Activated T-helper 1 cell treated with anti-CD3 and anti-CD28 coated beads, Interleukin-12 subunit alpha, Interleukin-12 subunit beta, Interleukin-2, Interleukin-4 antibody, amounts not matched to agents 30 ng/mL and 10 ng/mL and 1 ng/mL, durations not matched to agents 14 hours and 24 hours and 36 hours (primary cell): Measurements from ENCODE around the gene YIF1A. TPM values are rescaled to one million over a fixed set of nuclear protein-coding genes. Genes with fewer than 3 reads are reported as not detected.

Experiments
- DNase-seq: peaks from one replicate; pipeline ENCODE4 v3.0.0; 2021; ENCODE audit warnings: low spot score
- H3K27ac Mint-ChIP-seq: one replicate; pipeline ENCODE4 v1.8.0; 2021; ENCODE audit warnings: mild to moderate bottlenecking, mixed read lengths
- H3K27me3 Mint-ChIP-seq: one replicate; pipeline ENCODE4 v1.8.0; 2022; ENCODE audit warnings: mild to moderate bottlenecking, moderate library complexity, mixed read lengths; ENCODE audit not compliant: insufficient read depth
- H3K36me3 Mint-ChIP-seq: one replicate; pipeline ENCODE4 v1.8.0; 2021; ENCODE audit warnings: low read depth, mixed read lengths
- H3K4me1 Mint-ChIP-seq: one replicate; pipeline ENCODE4 v1.8.0; 2021; ENCODE audit warnings: low read depth, mixed read lengths
- H3K4me3 Mint-ChIP-seq: one replicate; pipeline ENCODE4 v1.8.0; 2021; ENCODE audit warnings: mild to moderate bottlenecking, moderate library complexity, mixed read lengths
- H3K9me3 Mint-ChIP-seq: one replicate; pipeline ENCODE4 v1.8.0; 2021; ENCODE audit warnings: mixed read lengths
- intact Hi-C: fragments of 100-400 bp; cut with micrococcal nuclease; formaldehyde crosslinking; loops from one replicate; pipeline ENCODE4 v1.15.1; 2024
- total RNA-seq: library from RNA; stranded (reverse); gene quantifications from 2 replicates; pipeline ENCODE4 v1.2.3, GENCODE V29; 2022

Gene YIF1A
- total RNA-seq, 1 donor from 2014 or later: 127 TPM

DNA sequence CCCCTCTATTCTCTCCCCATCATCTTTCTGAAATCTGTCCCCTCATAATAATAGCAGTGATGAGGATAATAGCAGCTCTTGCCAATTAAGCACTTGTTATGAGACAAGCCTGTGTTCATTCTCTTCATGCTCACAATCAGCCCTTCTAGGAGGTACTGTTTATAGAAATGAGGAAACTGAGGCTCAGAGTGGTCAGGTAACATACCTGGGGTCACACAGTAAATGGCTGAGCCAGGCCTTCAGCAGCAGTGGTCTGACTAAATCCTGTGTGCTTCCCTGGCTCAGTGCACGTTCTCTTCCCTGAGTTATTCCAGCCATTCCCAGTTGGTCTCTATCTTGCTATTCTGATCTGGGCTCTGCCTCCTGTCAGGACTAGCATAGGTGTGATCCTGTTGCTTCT lies 14.7 kb downstream of the YIF1A start:
- H3K9me3 Mint-ChIP-seq: no peaks in the 10 kb centered on the region
- H3K27ac Mint-ChIP-seq: no peak overlapping the region
- intact Hi-C loops: no loop called here
- DNase-seq: no peak
- H3K4me3 Mint-ChIP-seq: no peak overlapping the region
- peaks cover 3% of the 10 kb centered on the region for H3K27me3 Mint-ChIP-seq
- peaks cover 24% of the 10 kb centered on the region for H3K36me3 Mint-ChIP-seq
- peaks cover 22% of the 10 kb centered on the region for H3K4me1 Mint-ChIP-seq

DNA sequence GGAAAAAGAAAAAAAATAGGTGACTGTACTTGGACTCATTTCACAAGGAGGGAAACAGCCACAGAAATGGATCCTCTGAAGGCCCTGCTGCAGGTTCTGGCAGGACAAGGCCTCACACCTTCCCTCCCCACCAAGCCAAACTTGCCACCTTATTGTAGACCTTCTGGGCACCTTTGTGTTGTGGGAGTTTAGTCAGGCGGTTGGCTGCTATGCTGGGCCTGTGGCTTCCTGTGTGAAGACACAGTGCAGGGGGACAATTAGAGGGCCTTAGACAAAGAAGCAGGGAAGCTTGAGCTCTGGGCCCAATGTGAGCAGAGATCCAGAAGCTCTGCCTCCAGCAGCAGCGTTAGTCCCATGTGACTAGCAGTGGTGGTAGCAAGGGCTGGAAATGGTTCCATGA lies 16.3 kb downstream of the YIF1A start:
- H3K4me3 Mint-ChIP-seq: peak overlapping the region; percentile 50
- H3K27me3 Mint-ChIP-seq: peaks cover 2% of the 10 kb centered on the region
- intact Hi-C loops: no loop called here
- peaks cover 24% of the 10 kb centered on the region for H3K36me3 Mint-ChIP-seq
- no peak for DNase-seq
- peak overlapping the region; percentile 53 for H3K27ac Mint-ChIP-seq
- no peaks in the 10 kb centered on the region for H3K9me3 Mint-ChIP-seq
- peaks cover 27% of the 10 kb centered on the region for H3K4me1 Mint-ChIP-seq

DNA sequence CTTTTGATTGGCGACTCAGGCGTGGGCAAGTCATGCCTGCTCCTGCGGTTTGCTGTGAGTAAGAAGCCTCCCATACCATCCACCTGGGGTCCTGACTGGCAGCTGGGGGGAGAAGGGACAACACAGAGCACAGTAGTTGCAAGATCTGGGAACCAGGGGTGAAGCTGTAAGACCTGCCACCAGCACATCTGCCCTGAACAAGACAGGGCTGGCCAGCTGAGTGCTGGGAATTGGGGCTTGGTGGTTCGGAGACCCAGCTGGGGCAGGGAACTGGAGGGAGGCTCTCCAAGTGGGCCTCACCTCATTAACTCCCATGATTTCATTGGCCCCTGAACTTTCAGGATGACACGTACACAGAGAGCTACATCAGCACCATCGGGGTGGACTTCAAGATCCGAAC lies 17.1 kb downstream of the YIF1A start:
- Mint-ChIP-seq H3K4me1 (peaks cover 34% of the 10 kb centered on the region), H3K36me3 (peaks cover 24% of the 10 kb centered on the region), H3K27me3 (peaks cover 2% of the 10 kb centered on the region), H3K4me3 (peak overlapping the region; percentile 50), H3K9me3 (no peaks in the 10 kb centered on the region), H3K27ac (no peak overlapping the region)
- intact Hi-C loops: no loop called here
- DNase-seq: no peak

DNA sequence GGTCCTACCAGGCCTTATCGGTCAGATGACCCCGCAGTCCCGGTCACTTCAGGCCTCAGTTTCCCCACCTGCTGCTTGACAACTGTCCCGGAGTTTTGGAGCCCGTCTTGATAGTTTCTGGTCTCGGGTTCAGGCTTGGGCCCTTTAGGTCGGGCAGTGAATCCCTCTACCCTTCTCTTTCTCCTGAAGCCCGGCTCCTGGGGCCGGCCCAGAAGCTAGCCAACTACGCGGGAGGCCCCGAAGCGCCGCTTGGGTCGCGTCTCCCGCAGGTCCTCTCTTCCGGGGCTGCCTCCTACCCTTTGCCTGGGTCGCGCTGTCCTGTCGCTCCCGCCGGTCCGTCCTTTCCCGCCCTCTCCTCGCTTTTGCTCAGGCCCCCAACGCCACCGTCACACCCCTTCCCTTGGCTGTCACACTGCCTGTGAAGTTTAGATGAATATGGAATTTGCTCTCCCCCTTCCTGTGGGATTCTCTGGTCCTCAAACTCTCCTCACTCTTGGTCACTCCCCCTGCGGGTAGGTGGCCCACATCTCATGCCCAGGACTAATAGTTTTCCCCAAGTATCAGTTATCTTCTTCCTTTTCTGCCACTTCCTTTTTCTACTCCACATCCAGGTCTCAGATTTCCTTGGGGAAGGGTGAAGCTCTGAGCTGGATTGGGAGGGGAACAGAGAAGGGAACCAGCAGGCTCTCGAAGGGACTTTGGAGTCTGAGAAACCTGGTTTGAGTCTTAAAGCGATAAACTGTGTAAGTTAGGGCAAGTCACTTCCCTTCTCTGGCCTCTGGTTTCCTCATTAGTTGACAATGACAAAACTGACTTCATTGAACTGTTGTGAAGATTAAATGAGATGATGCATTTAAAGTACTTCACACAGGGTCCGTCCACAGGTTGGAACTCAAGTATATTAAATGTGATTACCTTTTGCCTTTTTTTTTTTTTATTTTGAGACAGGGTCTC lies 19.7 kb downstream of the YIF1A start:
- H3K36me3 Mint-ChIP-seq: peaks cover 22% of the 10 kb centered on the region
- DNase-seq: no peak
- peak overlapping the region; percentile 90 for H3K4me3 Mint-ChIP-seq

DNA sequence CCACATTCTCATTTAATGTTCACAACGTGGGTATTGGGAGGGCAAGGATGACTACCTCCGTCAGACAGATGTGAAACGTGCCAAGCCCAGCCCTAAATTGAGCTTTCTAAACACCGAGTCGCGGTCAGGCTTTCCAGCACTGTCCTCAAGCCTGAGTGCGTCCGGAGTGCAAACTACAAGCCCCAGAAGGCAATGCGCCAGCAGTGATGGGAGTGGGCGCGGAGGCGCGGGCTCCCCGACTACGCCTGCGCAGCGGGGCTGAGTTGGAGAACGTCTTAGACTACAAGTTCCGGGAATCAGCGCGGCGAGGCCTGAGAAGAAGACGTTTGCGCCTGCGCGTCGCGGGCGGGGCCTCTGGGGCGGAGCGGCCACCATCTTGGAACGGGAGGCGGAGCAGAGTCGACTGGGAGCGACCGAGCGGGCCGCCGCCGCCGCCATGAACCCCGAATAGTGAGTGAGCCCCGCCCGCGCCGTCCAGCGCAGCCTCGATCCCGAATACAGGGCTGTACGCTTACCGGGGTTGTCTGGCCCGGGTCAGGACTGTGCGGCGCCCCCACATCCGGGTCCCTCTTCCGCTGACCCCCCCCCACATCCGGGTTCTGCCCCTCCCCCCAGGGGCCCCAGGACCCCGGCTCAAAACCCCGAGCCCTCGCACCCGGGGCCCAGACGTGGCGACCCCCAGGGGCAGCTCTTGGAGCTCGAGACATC lies 20.5 kb downstream of the YIF1A start, which contains the start of gene RAB1B:
Gene RAB1B (plus strand): TSS at position 396 of the 708 bp plus-strand sequence. CDS start 41 bp downstream, at position 437.
- peaks cover 2% of the 10 kb centered on the region for H3K27me3 Mint-ChIP-seq
- intact Hi-C loops: loop anchor here (1.0 to 5.0 kb wide), 14 partner anchors 10 to 653 kb away; partner anchors contain the start of genes B4GAT1, BANF1, BRMS1 and CCDC85B
- H3K4me3 Mint-ChIP-seq: peak within 1 kb of the TSS; percentile 90
- peak within 1 kb of the TSS; percentile 90 for H3K27ac Mint-ChIP-seq
- peaks cover 35% of the 10 kb centered on the region for H3K4me1 Mint-ChIP-seq
- H3K9me3 Mint-ChIP-seq: no peaks in the 10 kb centered on the region
- peak; percentile 100 for DNase-seq
- H3K36me3 Mint-ChIP-seq: peaks cover 19% of the 10 kb centered on the region

More for the DNA sequence above, 19.7 kb downstream of the YIF1A start:
- H3K9me3 Mint-ChIP-seq: no peaks in the 10 kb centered on the region
- H3K27me3 Mint-ChIP-seq: peaks cover 2% of the 10 kb centered on the region
- intact Hi-C loops: loop anchor here (1.0 to 5.0 kb wide), 14 partner anchors 9 to 654 kb away; partner anchors contain the start of genes B4GAT1, BANF1, BRMS1 and CCDC85B
- H3K27ac Mint-ChIP-seq: peak overlapping the region; percentile 80
- H3K4me1 Mint-ChIP-seq: peaks cover 35% of the 10 kb centered on the region

DNA sequence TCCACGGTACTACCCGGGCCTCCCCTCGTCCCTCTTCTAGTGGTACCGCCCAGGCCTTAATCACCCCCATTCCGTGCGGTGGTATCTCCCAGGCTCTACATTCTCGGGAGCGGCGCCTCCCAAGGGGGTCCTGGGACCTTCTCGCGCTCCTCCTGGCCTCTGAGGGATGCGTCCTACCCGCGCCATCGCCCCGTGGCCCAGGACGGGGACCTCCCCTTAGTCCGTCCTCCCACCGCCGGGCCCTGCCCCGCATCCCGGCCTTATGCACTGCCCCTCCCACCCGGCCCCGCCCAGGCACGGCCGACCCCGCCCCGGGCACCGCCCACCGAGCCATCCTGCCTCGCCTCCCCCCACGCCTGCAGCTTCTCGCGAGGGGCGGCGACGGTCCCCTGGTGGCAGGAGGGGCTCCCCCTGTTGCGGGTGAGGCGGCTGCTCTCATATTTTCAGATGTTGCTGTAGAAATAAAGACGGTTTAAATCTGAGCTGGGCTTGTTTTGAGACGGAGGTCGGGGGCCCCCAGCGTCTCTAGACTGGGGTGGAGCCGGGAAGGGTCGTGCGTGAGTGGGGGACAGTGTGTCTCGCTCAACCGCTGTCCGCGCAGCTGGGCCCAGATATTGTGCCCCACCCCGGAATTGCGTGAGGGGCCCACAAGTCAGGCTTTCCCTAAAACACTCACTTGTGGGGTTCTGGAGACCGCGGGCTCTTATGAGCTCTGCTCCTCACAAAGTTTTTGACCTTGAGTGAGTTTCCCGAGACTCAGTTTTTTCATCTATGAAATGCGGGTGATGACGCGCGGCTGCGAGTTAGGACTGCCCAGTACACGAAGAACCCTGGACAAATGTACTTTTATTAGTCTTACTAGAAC lies 21.3 kb downstream of the YIF1A start:
- Mint-ChIP-seq H3K4me1 (peaks cover 35% of the 10 kb centered on the region), H3K4me3 (peak overlapping the region; percentile 90), H3K27ac (peak overlapping the region; percentile 90), H3K36me3 (peaks cover 22% of the 10 kb centered on the region), H3K9me3 (no peaks in the 10 kb centered on the region), H3K27me3 (peaks cover 2% of the 10 kb centered on the region)
- peak; percentile 77 for DNase-seq
- intact Hi-C loops: loop anchor here (1.0 to 5.0 kb wide), 15 partner anchors 11 to 652 kb away; partner anchors contain the start of genes B4GAT1, BANF1, BRMS1 and CCDC85B

DNA sequence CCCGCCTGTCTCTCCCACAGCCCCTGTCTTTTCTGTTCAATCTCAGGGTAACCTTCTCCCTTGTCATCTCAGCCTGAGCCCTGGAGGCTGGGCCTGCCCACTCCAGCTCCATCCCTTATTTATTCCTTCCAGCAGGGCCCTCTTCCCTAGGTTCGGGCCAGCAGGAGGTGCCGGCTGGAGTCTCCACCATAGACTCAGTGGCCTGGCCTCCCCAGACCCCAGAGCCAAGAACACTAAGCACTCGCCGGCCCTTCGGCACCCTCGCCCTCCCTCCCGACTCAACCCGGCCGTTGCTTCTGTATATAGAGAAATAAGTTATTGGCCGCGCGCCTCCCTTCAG lies 21.9 kb downstream of the YIF1A start:
- intact Hi-C loops: loop anchor here (1.0 to 5.0 kb wide), 7 partner anchors 45 to 555 kb away; partner anchors contain the start of genes B4GAT1, BANF1, BRMS1 and CCDC85B
- DNase-seq: no peak
- H3K4me1 Mint-ChIP-seq: peaks cover 35% of the 10 kb centered on the region
- H3K27ac Mint-ChIP-seq: peak overlapping the region; percentile 85
- H3K36me3 Mint-ChIP-seq: peaks cover 25% of the 10 kb centered on the region
- no peaks in the 10 kb centered on the region for H3K9me3 Mint-ChIP-seq
- peaks cover 2% of the 10 kb centered on the region for H3K27me3 Mint-ChIP-seq
- H3K4me3 Mint-ChIP-seq: peak overlapping the region; percentile 76

DNA sequence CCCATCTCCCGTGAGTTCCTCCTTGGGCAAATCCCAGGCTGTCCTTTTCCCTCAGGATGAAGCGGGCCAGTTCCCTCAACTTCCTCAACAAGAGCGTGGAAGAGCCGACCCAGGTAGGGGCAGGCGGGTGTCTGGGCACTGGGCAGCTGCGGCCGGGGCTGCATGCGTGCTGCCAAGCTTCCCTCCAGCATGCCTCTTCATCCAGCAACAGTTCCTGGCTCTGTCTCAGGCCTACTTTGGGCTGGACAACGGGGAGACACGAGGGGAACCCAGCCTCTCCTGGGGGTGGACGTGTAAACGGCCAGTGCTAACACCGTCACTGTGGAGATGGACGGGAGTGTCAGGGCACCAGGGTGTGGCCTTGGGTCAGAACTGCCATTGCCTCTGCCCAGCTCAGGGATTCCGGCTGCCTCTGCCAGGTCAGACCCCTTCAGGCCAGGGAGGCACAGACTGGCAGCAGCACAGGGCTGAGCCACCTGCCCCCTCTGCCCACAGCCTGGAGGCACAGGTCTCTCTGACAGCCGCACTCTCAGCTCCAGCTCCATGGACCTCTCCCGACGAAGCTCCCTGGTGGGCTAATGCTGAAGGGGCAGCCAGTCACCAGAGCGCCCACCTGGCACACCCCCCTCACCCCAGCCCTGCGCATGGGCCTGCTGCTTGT lies 22.4 kb downstream of the YIF1A start:
- no peak for DNase-seq
- H3K4me1 Mint-ChIP-seq: peaks cover 30% of the 10 kb centered on the region
- intact Hi-C loops: loop anchor here (1.0 to 5.0 kb wide), 7 partner anchors 44 to 554 kb away; partner anchors contain the start of genes B4GAT1, BANF1, BRMS1 and CCDC85B
- no peak overlapping the region for H3K27ac Mint-ChIP-seq
- H3K36me3 Mint-ChIP-seq: peaks cover 27% of the 10 kb centered on the region
- H3K27me3 Mint-ChIP-seq: peaks cover 2% of the 10 kb centered on the region
- no peaks in the 10 kb centered on the region for H3K9me3 Mint-ChIP-seq
- H3K4me3 Mint-ChIP-seq: peak overlapping the region; percentile 76

DNA sequence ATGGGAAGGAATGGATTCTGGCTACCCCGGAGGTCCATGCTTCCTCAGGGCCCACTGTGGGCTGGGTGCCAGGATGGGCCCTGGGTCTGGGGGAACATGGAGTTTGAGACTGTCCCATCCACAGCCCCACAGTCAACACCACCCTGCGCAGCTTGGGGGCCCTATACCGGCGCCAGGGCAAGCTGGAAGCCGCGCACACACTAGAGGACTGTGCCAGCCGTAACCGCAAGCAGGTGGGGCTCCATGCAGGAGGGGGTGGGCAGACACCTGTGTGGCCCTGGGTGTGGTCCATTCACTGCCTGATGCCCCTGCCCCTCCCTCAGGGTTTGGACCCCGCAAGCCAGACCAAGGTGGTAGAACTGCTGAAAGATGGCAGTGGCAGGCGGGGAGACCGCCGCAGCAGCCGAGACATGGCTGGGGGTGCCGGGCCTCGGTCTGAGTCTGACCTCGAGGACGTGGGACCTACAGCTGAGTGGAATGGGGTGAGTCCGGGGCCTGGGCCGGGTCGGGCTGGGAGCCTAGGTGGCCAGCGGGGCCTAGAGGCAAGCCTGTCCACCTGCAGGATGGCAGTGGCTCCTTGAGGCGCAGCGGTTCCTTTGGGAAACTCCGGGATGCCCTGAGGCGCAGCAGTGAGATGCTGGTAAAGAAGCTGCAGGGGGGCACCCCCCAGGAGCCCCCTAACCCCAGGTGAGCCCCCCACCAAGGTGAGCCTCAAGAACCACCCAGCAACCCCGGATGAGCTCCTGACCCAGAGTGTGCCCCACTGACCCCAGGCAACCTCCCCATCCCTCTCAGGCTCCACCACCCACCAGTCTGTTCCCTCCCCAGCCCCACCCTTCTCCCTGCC lies 23.2 kb downstream of the YIF1A start:
- intact Hi-C loops: loop anchor here (5.0 kb wide), 6 partner anchors 82 to 553 kb away; partner anchors contain the start of genes B4GAT1, BANF1, BRMS1 and CCDC85B
- H3K4me1 Mint-ChIP-seq: peaks cover 27% of the 10 kb centered on the region

DNA sequence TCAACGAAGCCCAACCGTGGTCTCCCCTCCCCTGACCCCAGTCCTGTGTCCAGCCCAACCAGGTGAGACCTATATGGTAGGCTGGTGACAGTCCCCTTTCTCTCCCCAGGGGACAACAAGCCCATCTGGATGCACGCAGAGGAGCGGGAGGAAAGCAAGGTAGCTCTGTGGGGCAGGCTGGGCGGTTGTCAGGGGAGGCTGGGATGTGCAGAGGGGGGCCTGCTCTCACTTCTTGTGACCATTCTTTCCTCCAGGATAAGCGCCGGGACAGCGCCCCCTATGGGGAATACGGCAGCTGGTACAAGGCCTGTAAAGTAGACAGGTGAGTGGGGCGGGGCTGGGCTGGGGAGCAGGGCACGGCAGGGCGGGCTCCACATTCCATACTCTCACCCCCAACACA lies 24.0 kb downstream of the YIF1A start:
- intact Hi-C loops: loop anchor here (5.0 kb wide), 6 partner anchors 82 to 553 kb away; partner anchors contain the start of genes B4GAT1, BANF1, BRMS1 and CCDC85B
- Mint-ChIP-seq H3K27ac (no peak overlapping the region), H3K9me3 (no peaks in the 10 kb centered on the region), H3K4me3 (no peak overlapping the region), H3K4me1 (peaks cover 20% of the 10 kb centered on the region), H3K27me3 (peaks cover 2% of the 10 kb centered on the region), H3K36me3 (peaks cover 26% of the 10 kb centered on the region)
- no peak for DNase-seq

More for the DNA sequence above, 23.2 kb downstream of the YIF1A start:
- no peaks in the 10 kb centered on the region for H3K9me3 Mint-ChIP-seq
- peaks cover 2% of the 10 kb centered on the region for H3K27me3 Mint-ChIP-seq
- H3K36me3 Mint-ChIP-seq: peaks cover 25% of the 10 kb centered on the region
- DNase-seq: no peak
- H3K27ac Mint-ChIP-seq: no peak overlapping the region
- no peak overlapping the region for H3K4me3 Mint-ChIP-seq

DNA sequence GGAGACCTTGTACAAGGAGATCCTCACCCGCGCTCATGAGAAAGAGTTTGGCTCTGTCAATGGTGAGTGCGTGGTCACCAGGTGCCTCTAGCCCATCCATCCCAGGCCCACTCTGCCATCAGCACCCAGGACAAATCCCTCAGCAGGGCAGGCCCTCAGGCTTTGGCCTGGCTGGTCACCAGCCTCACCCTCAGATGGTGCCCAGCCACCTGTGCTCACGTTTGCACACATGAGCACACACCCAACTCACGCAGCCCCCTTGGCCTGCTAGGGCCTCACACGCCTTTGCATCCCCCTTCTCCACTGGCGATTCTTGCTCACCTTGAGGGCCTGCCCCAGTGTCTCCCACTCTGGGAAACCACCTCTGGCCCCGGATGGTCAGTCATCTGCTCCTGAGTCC lies 24.6 kb downstream of the YIF1A start:
- Mint-ChIP-seq H3K4me3 (no peak overlapping the region), H3K27me3 (peaks cover 2% of the 10 kb centered on the region), H3K4me1 (peaks cover 19% of the 10 kb centered on the region), H3K36me3 (peaks cover 32% of the 10 kb centered on the region), H3K9me3 (no peaks in the 10 kb centered on the region), H3K27ac (no peak overlapping the region)
- intact Hi-C loops: no loop called here
- no peak for DNase-seq
